Omental fat pad (tissue), 4 donors: ENCODE measurements around the gene DCK. TPM values are rescaled to one million over a fixed set of nuclear protein-coding genes. Genes with fewer than 3 reads are reported as not detected.

ENCODE experiments used
- ATAC-seq: fragments of 150-250 bp; one replicate; pipeline ENCODE4 v1.9.1; 2016; ENCODE audit warnings: mild to moderate bottlenecking, moderate library complexity; ENCODE audit not compliant: low FRiP score
- DNase-seq: peaks from one replicate; pipeline ENCODE4 v3.0.0-alpha.2; 2019; ENCODE audit warnings: low spot score
- CTCF ChIP-seq, 3 donors: fragments of 450-650 bp; IDR thresholded peaks; one replicate each; pipeline ENCODE4 v1.5.1; 2016 to 2017; ENCODE audit warnings: antibody characterized with exemption in 3 of 3, mild to moderate bottlenecking in 3 of 3, moderate library complexity in 2 of 3
- total RNA-seq, 4 donors: library from RNA; depleted of rRNA; stranded (reverse); fragments of >200 nt; gene quantifications; one replicate each; pipeline ENCODE4 v1.1.0, GENCODE V29; 2016

The DCK gene
- total RNA-seq, 4 donors from 2014 or later: 9.8 to 21.9 (median 14.2) TPM

GRCh38 chr4:70956549-70957210, 36.8 kb upstream of the DCK start:
- ATAC-seq: no peak
- DNase-seq: no peak
- TF ChIP-seq CTCF (IDR thresholded peaks at IDR 0.05): no peak

GRCh38 chr4:70958681-70959080, 34.8 kb upstream of the DCK start:
- no peak for TF ChIP-seq CTCF (IDR thresholded peaks at IDR 0.05)
- DNase-seq: no peak
- ATAC-seq: no peak

- no peak for TF ChIP-seq CTCF (IDR thresholded peaks at IDR 0.05)
- DNase-seq (no peak), ATAC-seq (no peak)
These were observed 24.4 kb upstream of the DCK start for GRCh38 chr4:70969076-70969475.

GRCh38 chr4:70976252-70976651, 17.2 kb upstream of the DCK start:
- DNase-seq (no peak), ATAC-seq (no peak)
- no peak for TF ChIP-seq CTCF (IDR thresholded peaks at IDR 0.05)

- DNase-seq (no peak), ATAC-seq (no peak)
- TF ChIP-seq CTCF (IDR thresholded peaks at IDR 0.05): no peak
These were observed 13.9 kb upstream of the DCK start for GRCh38 chr4:70979445-70980008.

GRCh38 chr4:70980196-70980595, 13.3 kb upstream of the DCK start:
- TF ChIP-seq CTCF (IDR thresholded peaks at IDR 0.05): no peak
- ATAC-seq (no peak), DNase-seq (no peak)

- TF ChIP-seq CTCF (IDR thresholded peaks at IDR 0.05): no peak
- no peak for ATAC-seq
- DNase-seq: no peak
These were observed 9.3 kb upstream of the DCK start for GRCh38 chr4:70984106-70984505.
